ENCODE measurements around the gene HSPG2. TPM values are rescaled to one million over a fixed set of nuclear protein-coding genes. Genes with fewer than 3 reads are reported as not detected.

Gene HSPG2
- total RNA-seq, 1 experiment from 2014 or later = 35.1 TPM

GRCh38 chr1:21825393-21825792, 111.7 kb downstream of the HSPG2 start:
- Histone ChIP-seq H3K9me3 (ENCODE audit: low read length) (no peaks in the 10 kb centered on the region), H3F3A (ENCODE audit: low read length, unreplicated experiment) (no peaks in the 10 kb centered on the region), H3K27me3 (ENCODE audit: low read length) (no peaks in the 10 kb centered on the region), H4K20me1 (ENCODE audit: low read length) (no peaks in the 10 kb centered on the region), H3K4me2 (ENCODE audit: low read length) (no peak overlapping the region), H3K79me2 (ENCODE audit: low read length) (no peaks in the 10 kb centered on the region), H3K36me3 (ENCODE audit: low read depth, low read length) (no peaks in the 10 kb centered on the region; the same call in 1 of the 2 replicates), H3K4me3 (ENCODE audit: low read length) (no peak overlapping the region), H3K4me1 (ENCODE audit: insufficient read depth, low read length) (no peaks in the 10 kb centered on the region), H3K9ac (ENCODE audit: low read length) (no peak overlapping the region), H3K27ac (ENCODE audit: low read length) (no peak overlapping the region), H2AFZ (ENCODE audit: low read length) (no peak overlapping the region), H3K9me2 (replicated peaks; ENCODE audit: low read length) (no peaks in the 10 kb centered on the region)
- ATAC-seq (no peak), DNase-seq (no peak)
- intact Hi-C loops (cut with micrococcal nuclease) = no loop called here
- ChIA-PET CTCF (no interaction called here), POLR2A (ENCODE audit: unreplicated experiment) (no interaction called here)
- TF ChIP-seq CTCF (conservative IDR thresholded peaks at IDR 0.05; ENCODE audit: low read depth, low read length) = no peak
- no peak for TF ChIP-seq EZH2 (IDR thresholded peaks at IDR 0.05; ENCODE audit: low read length, unreplicated experiment)
- no peak for TF ChIP-seq EZH2phosphoT487 (IDR thresholded peaks at IDR 0.05; ENCODE audit: borderline replicate concordance, low read length)
- BruUV-seq (replicated peaks) = no TSS peak

GRCh38 chr1:21824926-21825325, 112.2 kb downstream of the HSPG2 start:
- ATAC-seq = no peak
- Histone ChIP-seq H3K79me2 (ENCODE audit: low read length) (no peaks in the 10 kb centered on the region), H3K4me1 (ENCODE audit: insufficient read depth, low read length) (no peaks in the 10 kb centered on the region), H3K27me3 (ENCODE audit: low read length) (no peaks in the 10 kb centered on the region), H3K9me2 (replicated peaks; ENCODE audit: low read length) (no peaks in the 10 kb centered on the region), H3K4me3 (ENCODE audit: low read length) (no peak overlapping the region), H3K36me3 (ENCODE audit: low read depth, low read length) (no peaks in the 10 kb centered on the region; the same call in 1 of the 2 replicates), H3K27ac (ENCODE audit: low read length) (no peak overlapping the region), H3K9ac (ENCODE audit: low read length) (no peak overlapping the region), H3F3A (ENCODE audit: low read length, unreplicated experiment) (no peaks in the 10 kb centered on the region), H3K9me3 (ENCODE audit: low read length) (no peaks in the 10 kb centered on the region), H3K4me2 (ENCODE audit: low read length) (no peak overlapping the region), H4K20me1 (ENCODE audit: low read length) (no peaks in the 10 kb centered on the region), H2AFZ (ENCODE audit: low read length) (no peak overlapping the region)
- CTCF ChIA-PET = no interaction called here
- no peak for TF ChIP-seq EZH2phosphoT487 (IDR thresholded peaks at IDR 0.05; ENCODE audit: borderline replicate concordance, low read length)
- TF ChIP-seq EZH2 (IDR thresholded peaks at IDR 0.05; ENCODE audit: low read length, unreplicated experiment) = no peak
- TF ChIP-seq CTCF (conservative IDR thresholded peaks at IDR 0.05; ENCODE audit: low read depth, low read length) = no peak
- intact Hi-C loops (cut with micrococcal nuclease) = no loop called here
- POLR2A ChIA-PET (ENCODE audit: unreplicated experiment) = interaction anchor here (0.5 kb wide), 1 partner anchor 934 kb away, joined by 3 read pairs; no protein-coding TSS in a partner anchor
- DNase-seq = no peak
- BruUV-seq (replicated peaks) = no TSS peak

- no peaks in the 10 kb centered on the region for H4K20me1 ChIP-seq (ENCODE audit: low read length)
- BruUV-seq (replicated peaks) = no TSS peak
- no peak overlapping the region for H2AFZ ChIP-seq (ENCODE audit: low read length)
- no peak overlapping the region for H3K4me2 ChIP-seq (ENCODE audit: low read length)
- H3K4me3 ChIP-seq (ENCODE audit: low read length) = no peak overlapping the region
- H3K79me2 ChIP-seq (ENCODE audit: low read length) = no peaks in the 10 kb centered on the region
- no peak for DNase-seq
- H3K4me1 ChIP-seq (ENCODE audit: insufficient read depth, low read length) = no peaks in the 10 kb centered on the region
- no peaks in the 10 kb centered on the region for H3K27me3 ChIP-seq (ENCODE audit: low read length)
- H3K9me2 ChIP-seq (replicated peaks; ENCODE audit: low read length) = no peaks in the 10 kb centered on the region
- no peak overlapping the region for H3K27ac ChIP-seq (ENCODE audit: low read length)
- no peaks in the 10 kb centered on the region; the same call in 1 of the 2 replicates for H3K36me3 ChIP-seq (ENCODE audit: low read depth, low read length)
- ChIA-PET CTCF (no interaction called here), POLR2A (ENCODE audit: unreplicated experiment) (interaction anchor here (0.5 kb wide), 1 partner anchor 933 kb away, joined by 3 read pairs; no protein-coding TSS in a partner anchor)
- no peaks in the 10 kb centered on the region for H3K9me3 ChIP-seq (ENCODE audit: low read length)
- no peak overlapping the region for H3K9ac ChIP-seq (ENCODE audit: low read length)
- TF ChIP-seq EZH2phosphoT487 (IDR thresholded peaks at IDR 0.05; ENCODE audit: borderline replicate concordance, low read length) = no peak
- TF ChIP-seq CTCF (conservative IDR thresholded peaks at IDR 0.05; ENCODE audit: low read depth, low read length) = no peak
- TF ChIP-seq EZH2 (IDR thresholded peaks at IDR 0.05; ENCODE audit: low read length, unreplicated experiment) = no peak
- ATAC-seq = no peak
- no peaks in the 10 kb centered on the region for H3F3A ChIP-seq (ENCODE audit: low read length, unreplicated experiment)
- intact Hi-C loops (cut with micrococcal nuclease) = no loop called here
These were observed 113.0 kb downstream of the HSPG2 start for GRCh38 chr1:21823980-21824702.

All from PC-3 (cell line).